ENCODE results near the gene ZFYVE28.

The ZFYVE28 gene

DNA sequence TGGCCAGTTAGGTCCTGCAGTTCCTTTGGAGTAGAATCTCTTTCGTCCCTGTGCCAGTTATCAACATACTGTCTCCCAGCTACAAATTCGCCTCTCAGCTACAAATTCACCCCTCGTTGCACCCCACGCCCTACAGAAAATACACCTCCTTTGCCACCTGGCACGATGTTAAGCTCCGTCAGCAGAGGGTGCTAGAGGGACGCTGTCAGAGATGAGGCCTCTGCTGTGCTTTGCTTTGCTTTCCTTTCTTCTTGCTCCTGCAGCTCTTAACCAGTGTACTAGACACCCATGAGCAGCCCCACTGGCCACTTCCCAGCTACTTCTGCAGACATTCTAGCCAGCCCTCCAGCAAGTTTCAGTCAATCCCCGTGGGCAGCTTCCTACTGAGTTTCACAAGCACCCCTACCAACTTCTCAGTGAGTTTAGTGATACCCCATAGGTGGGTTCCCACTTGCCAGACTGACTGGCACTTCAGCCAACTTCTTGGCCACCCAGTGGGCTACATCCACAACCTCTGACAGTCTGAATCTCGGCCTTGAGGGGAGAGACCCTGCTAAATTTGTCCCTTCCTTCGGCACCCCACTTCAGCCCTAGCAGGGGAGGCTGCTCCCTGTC is 198.3 kb downstream of the ZFYVE28 start:
- no peak overlapping the region for H3K4me3 ChIP-seq
- no peak overlapping the region for H3K27ac ChIP-seq

Measured in skin epidermis (tissue), 12 donors.